ENCODE data around the gene SLC6A3.

DNA sequence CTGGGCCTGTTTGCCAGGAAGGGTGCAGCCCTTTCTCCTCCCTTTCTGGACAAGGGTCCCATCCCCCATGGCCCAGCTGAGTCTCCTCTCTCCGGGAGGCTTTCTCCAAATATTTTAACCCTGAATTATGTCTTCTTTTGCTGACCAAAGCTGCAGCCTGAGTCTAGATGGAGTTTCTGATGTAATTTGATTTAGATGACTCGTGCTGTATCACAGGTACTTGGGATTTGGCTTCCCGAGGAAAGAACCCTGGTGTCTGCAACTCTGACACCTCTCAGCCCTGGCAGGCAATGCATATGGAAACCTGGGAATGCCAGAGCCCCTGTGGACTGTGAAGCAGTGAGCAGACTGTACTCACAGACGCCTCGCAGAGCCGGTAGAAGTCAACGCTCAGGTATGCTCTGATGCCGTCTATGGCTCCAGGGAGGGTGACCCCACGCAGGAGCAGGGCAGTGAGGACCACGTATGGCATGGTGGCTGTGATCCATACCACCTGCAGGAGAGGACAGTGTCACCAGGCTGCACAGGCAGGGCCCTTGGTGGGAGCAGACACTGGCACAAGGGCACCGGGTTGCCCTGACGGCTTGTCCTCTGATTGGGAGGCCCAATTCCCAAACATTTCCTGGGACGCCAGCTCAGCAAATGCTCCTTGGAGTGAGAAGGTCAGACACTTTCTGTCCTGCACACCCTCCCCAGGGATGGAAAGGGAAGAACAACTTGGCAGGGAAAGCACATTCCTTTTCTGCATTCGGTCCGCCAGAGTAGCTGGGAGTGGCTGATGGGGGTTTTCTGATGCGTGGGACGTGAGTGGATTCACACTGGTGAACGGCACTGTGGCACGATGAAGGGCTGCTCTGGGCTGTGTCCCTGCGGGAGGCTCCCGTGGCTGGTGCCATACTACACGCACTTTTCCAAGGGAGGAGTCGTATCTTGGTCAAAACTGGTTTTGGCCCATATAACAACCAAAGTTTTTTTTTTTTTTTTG, 24.7 kb downstream of the SLC6A3 start:
- TF ChIP-seq, protein P1, sequence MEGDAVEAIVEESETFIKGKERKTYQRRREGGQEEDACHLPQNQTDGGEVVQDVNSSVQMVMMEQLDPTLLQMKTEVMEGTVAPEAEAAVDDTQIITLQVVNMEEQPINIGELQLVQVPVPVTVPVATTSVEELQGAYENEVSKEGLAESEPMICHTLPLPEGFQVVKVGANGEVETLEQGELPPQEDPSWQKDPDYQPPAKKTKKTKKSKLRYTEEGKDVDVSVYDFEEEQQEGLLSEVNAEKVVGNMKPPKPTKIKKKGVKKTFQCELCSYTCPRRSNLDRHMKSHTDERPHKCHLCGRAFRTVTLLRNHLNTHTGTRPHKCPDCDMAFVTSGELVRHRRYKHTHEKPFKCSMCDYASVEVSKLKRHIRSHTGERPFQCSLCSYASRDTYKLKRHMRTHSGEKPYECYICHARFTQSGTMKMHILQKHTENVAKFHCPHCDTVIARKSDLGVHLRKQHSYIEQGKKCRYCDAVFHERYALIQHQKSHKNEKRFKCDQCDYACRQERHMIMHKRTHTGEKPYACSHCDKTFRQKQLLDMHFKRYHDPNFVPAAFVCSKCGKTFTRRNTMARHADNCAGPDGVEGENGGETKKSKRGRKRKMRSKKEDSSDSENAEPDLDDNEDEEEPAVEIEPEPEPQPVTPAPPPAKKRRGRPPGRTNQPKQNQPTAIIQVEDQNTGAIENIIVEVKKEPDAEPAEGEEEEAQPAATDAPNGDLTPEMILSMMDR (conservative IDR thresholded peaks at IDR 0.05; ENCODE audit: low read length): no peak
- no peak for TF ChIP-seq EZH2phosphoT487 (IDR thresholded peaks at IDR 0.05; ENCODE audit: borderline replicate concordance, low read depth, low read length)

Measured in OCI-LY7 (cell line).